K562 treated with DMSO at 1 percent for 12 hours (cell line): ENCODE data around the gene JMJD8. TPM values are rescaled to one million over a fixed set of nuclear protein-coding genes. Genes with fewer than 3 reads are reported as not detected.

Experiments
- total RNA-seq: library from RNA; unstranded; fragments of 300-600 nt; gene quantifications from 2 replicates; pipeline ENCODE4 v1.2.3, GENCODE V29; 2022; ENCODE audit not compliant: insufficient read depth

Gene JMJD8
- total RNA-seq, 1 experiment from 2014 or later: 81.8 TPM

Other genes starting within 250 kb of the JMJD8 start
- gene CAPN15, start 156.6 kb downstream of the JMJD8 start, total RNA-seq: 40.3 and 60.1 TPM in 2 replicates
- not detected in 2 replicates for gene PRR35, start 123.9 kb downstream of the JMJD8 start, total RNA-seq
- 8.4 and 8.5 TPM in 2 replicates for gene NHLRC4, start 117.3 kb downstream of the JMJD8 start, total RNA-seq
- 31.0 and 43.5 TPM in 2 replicates for gene PIGQ, start 114.4 kb downstream of the JMJD8 start, total RNA-seq
- gene RAB40C, start 94.3 kb downstream of the JMJD8 start, total RNA-seq: 26.5 and 38.7 TPM in 2 replicates
- 10.4 and 11.0 TPM in 2 replicates for gene WFIKKN1, start 53.3 kb downstream of the JMJD8 start, total RNA-seq
- 95.4 and 142 TPM in 2 replicates for gene METTL26, start 48.0 kb downstream of the JMJD8 start, total RNA-seq
- gene MCRIP2, start 42.5 kb downstream of the JMJD8 start, total RNA-seq: 62.3 and 95.4 TPM in 2 replicates
- 3.2 and 3.7 TPM in 2 replicates for gene WDR90, start 35.0 kb downstream of the JMJD8 start, total RNA-seq
- gene RHOT2, start 16.2 kb downstream of the JMJD8 start, total RNA-seq: 131 and 154 TPM in 2 replicates
- 2.5 and 4.9 TPM in 2 replicates for gene RHBDL1, start 8.7 kb downstream of the JMJD8 start, total RNA-seq
- gene STUB1, start 3.9 kb downstream of the JMJD8 start, total RNA-seq: 108 and 141 TPM in 2 replicates
- 21.7 and 24.9 TPM in 2 replicates for gene WDR24, start 6.1 kb upstream of the JMJD8 start, total RNA-seq
- gene FBXL16, start 21.5 kb upstream of the JMJD8 start, total RNA-seq: 2.5 and 3.3 TPM in 2 replicates
- 38.5 and 41.4 TPM in 2 replicates for gene METRN, start 30.8 kb upstream of the JMJD8 start, total RNA-seq
- gene ANTKMT, start 36.8 kb upstream of the JMJD8 start, total RNA-seq: 53.9 and 76.5 TPM in 2 replicates
- gene CCDC78, start 42.1 kb upstream of the JMJD8 start, total RNA-seq: 1.7 and 2.0 TPM in 2 replicates
- 15.9 and 18.7 TPM in 2 replicates for gene HAGHL, start 42.8 kb upstream of the JMJD8 start, total RNA-seq
- 33.1 and 44.1 TPM in 2 replicates for gene CIAO3, start 56.7 kb upstream of the JMJD8 start, total RNA-seq
- not detected in 2 replicates for gene MSLN, start 76.4 kb upstream of the JMJD8 start, total RNA-seq
- 40.4 and 44.0 TPM in 2 replicates for gene RPUSD1, start 104.0 kb upstream of the JMJD8 start, total RNA-seq
- gene CHTF18, start 104.3 kb upstream of the JMJD8 start, total RNA-seq: 28.6 and 57.6 TPM in 2 replicates
- not detected in 2 replicates for gene GNG13, start 116.4 kb upstream of the JMJD8 start, total RNA-seq